HEK293T (cell line): Measurements from ENCODE around the gene RARS2.

Experiments used
- BHLHE40 ChIP-seq: fragments of 450-650 bp; IDR thresholded peaks from 2 replicates; pipeline ENCODE4 v1.6.1; 2016; ENCODE audit warnings: mild to moderate bottlenecking, moderate library complexity, borderline replicate concordance
- CTBP1 ChIP-seq: fragments of 450-650 bp; IDR thresholded peaks from 2 replicates; pipeline ENCODE4 v1.6.1; 2016; ENCODE audit warnings: borderline replicate concordance
- ELF4 ChIP-seq: fragments of 450-650 bp; IDR thresholded peaks from 2 replicates; pipeline ENCODE4 v1.6.1; 2017; ENCODE audit warnings: antibody characterized with exemption
- FOXA1 ChIP-seq: fragments of 450-650 bp; IDR thresholded peaks from 2 replicates; pipeline ENCODE4 v1.6.1; 2016; ENCODE audit warnings: mild to moderate bottlenecking
- FOXK2 ChIP-seq: fragments of 450-650 bp; IDR thresholded peaks from 2 replicates; pipeline ENCODE4 v1.6.1; 2016; ENCODE audit warnings: mild to moderate bottlenecking
- FOXM1 ChIP-seq: fragments of 450-650 bp; IDR thresholded peaks from 2 replicates; pipeline ENCODE4 v1.6.1; 2017; ENCODE audit warnings: mild to moderate bottlenecking, borderline replicate concordance
- LEF1 ChIP-seq: fragments of 450-650 bp; IDR thresholded peaks from 2 replicates; pipeline ENCODE4 v1.6.1; 2017; ENCODE audit warnings: mild to moderate bottlenecking, borderline replicate concordance
- NFRKB ChIP-seq: fragments of 450-650 bp; IDR thresholded peaks from 2 replicates; pipeline ENCODE4 v1.6.1; 2016; ENCODE audit warnings: mild to moderate bottlenecking, moderate library complexity
- PKNOX1 ChIP-seq: fragments of 450-650 bp; IDR thresholded peaks from 2 replicates; pipeline ENCODE4 v1.6.1; 2016
- SP1 ChIP-seq: fragments of 450-650 bp; IDR thresholded peaks from 2 replicates; pipeline ENCODE4 v1.6.1; 2017
- SUZ12 ChIP-seq: fragments of 450-650 bp; IDR thresholded peaks from 2 replicates; pipeline ENCODE4 v1.6.1; 2016; ENCODE audit warnings: mild to moderate bottlenecking
- TARDBP ChIP-seq: fragments of 450-650 bp; IDR thresholded peaks from 2 replicates; pipeline ENCODE4 v1.6.1; 2016

GRCh38 chr6:87628881-87629280 lies 39.1 kb upstream of the RARS2 start:
- TF ChIP-seq ELF4 (no peak), FOXM1 (no peak), BHLHE40 (no peak), SUZ12 (no peak), TARDBP (no peak), NFRKB (no peak), FOXK2 (no peak), SP1 (no peak), PKNOX1 (no peak), FOXA1 (no peak), CTBP1 (no peak), LEF1 (no peak)
